HG03571 (cell line): Measurements from ENCODE around the gene TMEM255B.
"Not testable (repeated sequence)": the region's sequence is repeated elsewhere in the genome, so short reads cannot be mapped to it uniquely, and the experiment has no call there.

Experiments used
- ATAC-seq: cut with Tn5 transposase; IDR thresholded peaks from one replicate; pipeline ENCODE4 v1.9.1; 2021; ENCODE audit not compliant: unreplicated experiment

Gene TMEM255B

DNA sequence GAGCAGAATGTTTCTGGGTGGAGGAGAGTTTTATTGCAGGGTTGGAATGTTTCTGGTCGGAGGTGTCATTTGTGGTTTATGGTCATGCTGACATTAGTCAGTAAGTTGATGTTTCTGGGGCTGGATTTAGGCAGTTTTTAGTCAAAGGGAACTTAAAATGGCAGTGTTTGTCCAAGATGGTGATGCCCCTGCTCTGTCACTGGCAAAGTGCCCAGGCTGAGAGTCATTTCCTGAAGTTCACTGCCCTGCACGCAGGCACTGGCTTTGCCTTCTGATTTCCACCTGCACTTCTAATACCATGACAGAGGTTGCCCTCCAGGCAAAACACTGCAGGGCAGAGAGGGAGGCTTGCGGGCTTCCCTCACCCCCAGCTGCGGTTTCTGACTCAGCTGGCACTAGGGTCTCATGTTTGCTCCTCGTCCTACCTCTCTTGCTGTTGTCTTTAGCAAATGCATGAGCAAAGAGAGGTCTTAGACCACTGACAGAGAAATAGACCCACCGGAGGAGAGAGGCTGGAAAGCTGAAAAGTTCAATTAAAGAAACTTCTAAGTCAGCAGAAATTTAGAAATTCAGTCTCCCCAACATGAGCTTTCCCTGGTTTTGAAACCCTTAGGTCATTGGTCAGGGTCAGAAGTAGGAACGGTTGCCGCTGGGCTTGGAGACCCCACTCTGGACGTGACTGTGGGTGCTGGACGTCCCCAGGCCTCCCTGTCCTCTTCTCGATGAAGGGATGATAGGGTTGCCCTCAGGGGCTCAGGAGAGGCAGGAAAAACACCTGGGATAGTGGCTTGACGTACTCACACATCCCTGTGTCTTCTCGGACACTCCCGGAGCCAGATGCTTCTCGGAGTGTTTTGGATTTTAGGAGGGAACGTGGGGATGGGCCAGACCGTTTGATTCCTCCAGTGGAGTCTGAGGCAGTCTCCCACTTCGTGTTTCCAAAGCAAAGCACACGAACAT, 26.3 kb downstream of the TMEM255B start:
- no peak for ATAC-seq

DNA sequence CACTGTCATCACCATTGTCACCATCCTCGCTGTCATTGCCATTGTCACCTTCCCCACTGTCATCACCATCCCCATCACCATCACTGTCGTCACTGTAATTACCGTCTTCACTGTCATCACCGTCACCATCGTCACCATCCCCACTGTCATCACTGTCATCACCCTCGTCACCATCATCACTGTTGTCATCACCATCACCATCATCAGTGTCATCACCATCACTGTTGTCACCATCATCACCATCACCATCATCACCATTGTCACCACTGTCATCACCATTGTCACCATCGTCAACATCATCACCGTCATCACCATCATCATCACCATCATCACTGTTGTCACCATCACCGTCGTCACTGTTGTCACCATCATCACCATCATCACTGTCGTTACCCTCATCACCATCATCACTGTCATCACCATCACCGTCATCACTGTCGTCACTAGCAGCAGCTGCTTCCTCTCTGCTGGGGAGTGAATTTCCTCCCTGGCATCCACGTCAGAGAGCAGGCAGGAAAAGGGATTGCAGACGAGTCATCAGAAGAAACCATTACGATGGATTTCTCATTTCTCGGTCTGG, 27.3 kb downstream of the TMEM255B start:
- ATAC-seq: no peak

DNA sequence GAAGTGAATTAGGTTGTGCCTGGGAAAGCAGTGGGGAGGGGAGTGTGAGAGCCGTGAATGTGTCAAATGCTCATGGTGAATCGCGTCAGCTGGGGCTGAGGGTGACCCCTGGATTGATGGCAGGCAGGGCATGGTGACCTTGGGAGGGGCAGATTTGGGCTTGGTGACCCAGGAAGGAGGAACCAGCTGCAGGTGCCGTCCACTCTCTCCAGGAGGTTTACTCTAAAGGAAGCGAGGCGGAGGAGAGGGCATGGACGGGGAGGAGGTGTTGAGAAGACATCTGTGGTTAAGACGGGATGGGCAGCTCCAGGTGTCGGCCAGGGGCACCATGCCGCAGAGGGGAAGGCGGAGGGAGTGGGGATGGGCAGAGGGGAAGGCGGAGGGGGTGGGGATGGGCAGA, 28.7 kb downstream of the TMEM255B start:
- no peak for ATAC-seq

DNA sequence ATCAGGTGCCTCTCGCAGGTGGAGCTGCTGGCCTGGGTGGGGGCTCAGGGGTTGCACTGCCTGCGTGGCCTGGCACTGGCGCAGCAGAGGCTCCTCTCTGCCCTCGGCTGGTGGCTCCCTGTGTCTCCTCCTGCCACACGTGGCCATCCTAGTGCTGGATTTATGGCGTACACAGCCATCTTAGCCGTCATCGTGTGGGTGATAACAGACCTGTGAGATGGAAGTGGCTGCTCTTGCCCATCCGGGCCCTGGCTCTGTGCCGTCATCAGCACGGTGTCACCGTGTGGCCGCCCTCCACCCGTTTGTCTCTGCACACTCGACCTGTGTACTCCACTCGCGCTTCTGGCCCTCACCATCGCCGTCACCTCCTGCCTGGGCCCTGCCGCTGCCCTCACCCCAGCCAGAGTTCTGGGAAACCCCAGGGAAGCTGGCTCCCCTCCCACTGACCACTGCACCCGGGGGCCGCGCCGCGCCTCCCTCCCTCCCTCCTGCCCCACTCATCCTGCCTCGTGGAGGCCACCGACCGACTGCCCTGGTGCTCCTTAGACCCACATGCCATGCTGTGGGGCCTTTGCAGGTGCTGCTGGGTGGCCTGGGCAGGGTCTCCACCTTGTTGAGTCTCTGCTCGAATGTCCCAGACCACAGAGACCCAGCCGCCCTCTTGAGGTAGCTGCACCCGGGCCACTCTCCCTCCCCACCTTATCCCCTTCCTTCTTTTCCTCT, 29.5 kb downstream of the TMEM255B start:
- no peak for ATAC-seq

DNA sequence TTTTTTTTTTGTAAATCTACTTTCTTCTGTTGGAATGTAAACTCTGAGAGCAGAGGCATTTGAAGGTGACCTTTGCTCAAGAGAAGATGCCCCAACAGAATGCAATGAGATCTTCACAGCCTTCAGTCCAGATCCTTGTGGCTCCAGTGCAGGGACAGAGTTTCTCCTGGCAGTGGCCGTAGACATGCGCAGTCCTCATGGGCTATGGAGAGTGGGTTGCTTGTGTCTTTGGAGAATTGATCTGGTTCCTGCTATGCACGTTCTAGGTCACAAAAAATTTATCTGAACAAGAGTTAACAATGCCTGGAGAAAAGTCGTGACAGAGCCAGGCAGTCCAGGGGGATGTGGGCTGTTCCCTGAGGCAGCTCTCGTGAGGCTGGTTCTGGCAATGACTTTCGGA, 30.1 kb downstream of the TMEM255B start:
- ATAC-seq: no peak

DNA sequence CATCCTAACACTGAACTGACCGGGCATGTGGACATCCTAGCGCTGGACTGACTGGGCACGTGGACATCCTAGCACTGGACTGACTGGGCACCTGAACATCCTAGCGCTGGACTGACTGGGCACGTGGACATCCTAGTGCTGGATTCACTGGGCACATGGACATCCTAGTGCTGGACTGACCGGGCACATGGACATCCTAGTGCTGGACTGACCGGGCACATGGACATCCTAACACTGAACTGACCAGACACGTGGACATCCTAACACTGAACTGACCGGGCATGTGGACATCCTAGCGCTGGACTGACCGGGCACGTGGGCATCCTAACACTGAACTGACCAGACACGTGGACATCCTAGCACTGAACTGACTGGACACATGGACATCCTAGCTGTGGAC, 30.9 kb downstream of the TMEM255B start:
- ATAC-seq: not testable (repeated sequence)

DNA sequence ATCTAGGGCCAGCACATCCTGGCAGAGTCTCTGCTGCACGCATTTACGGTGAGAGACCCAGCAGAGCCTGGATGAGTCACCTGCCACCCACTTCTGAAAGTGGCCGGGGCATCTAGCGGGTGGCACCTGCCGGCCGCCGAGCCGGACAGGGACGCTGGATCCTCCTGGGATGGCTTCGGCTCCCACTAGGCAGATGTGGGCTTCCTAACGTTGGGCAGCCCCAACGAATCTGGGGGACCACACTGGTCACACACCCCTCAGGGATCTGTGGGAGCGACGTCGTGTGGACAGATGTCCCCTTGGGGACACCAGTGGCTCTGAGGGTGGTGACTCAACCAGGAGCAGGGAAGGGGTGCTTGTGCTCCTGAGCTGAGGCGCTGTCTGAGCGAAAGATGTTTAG, 32.2 kb downstream of the TMEM255B start:
- ATAC-seq: no peak

DNA sequence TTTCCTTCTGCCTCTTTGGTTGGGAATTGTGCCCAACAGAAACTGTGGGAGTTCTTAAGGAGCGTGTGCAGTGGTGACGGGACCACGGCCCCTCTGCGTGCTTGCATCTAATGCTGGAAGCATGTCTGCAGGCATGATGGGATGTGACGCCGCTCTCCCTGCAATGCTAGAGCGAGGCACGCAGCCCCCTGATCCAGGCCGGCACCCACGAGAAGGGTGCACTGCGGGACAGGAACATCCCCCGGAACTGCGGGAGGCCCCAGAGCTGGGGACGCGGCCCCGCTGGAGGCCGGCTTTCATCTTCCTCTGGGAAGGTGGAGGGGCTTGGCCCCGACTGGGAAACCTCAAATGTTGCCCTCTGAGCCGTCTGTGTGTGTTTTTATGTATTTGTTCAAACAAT, 32.7 kb downstream of the TMEM255B start:
- ATAC-seq: no peak

DNA sequence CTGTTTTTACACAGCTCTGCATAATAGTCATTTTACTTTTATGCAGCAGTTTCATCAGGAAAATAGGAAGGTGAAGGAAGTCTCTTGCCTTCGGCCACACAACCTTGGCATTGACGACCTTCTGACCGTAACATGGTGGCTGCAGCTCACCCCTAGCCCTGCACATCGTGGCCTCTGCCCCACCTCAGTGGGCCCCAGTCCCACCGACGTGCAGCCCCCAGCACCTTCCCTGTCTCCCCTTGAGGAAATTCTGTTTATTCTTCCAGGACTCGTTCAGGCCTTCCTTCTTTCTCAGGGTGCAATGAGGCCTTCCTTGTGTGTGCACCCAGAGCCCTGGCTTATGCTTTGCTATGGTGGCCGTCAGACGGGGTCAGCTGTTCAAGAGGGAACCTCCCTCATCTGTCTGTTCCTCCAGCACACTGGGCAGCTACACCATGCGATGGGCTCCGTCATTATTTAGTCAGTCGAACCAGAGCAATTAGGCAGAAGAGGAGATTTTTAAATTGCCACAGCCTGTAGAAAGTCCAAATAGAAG, 33.3 kb downstream of the TMEM255B start:
- ATAC-seq: no peak

DNA sequence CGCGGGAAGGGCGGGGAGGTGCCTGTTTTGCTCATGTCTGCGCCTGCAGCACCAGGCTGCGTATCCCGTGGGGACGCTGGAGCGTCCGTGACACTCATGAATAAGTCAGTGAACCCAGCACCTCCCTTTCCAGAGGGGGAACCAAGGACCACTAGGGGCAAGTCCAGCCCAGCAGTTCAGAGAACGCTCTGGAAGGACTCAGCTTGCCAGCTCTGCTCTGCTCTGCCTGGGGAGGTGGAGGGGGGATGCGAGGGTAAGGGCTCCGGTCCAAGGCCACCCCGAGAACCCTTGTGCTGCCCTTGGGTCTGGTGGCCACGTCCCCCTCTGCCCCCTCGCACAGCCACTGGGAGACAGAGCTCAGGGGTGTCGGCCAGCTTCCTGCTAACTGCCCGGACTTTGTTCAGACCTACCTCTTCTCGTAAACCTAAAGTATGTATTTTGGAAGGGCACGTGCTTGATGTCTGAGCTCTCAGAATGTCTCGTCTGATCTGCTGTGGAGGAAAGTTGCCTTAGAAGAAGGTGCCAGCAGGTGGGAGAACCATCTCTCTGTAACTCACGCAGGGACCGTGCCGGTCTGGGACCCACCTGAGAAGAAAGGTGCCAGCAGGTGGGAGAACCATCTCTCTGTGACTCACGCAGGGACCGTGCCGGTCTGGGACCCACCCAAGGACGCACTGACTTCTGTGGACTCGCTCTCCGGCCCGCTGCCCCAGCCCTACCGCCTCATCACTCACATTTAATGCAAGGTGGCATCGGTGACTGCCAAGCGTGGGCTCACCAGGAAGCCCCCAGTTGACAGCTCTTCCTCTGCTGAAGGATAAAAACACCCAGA, 34.1 kb downstream of the TMEM255B start:
- no peak for ATAC-seq

DNA sequence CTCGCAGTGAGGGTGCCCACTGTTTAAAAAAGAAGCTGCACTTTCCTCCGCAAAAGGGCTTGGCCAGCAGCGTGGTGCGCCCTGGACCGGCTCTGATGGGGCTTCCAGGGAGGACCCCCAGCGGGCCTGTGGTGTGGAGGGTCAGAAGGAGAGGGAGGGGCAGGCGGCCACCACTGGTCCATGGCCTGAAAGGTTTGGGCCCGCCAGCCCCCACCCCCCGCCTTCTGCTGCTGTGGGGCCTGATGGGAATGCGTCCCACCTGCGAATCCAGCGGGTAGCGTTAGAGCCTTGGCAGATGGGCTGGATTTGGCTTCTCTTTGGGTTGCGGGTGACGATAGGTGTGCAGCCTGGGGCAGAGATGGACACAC, 34.7 kb downstream of the TMEM255B start:
- ATAC-seq: no peak

DNA sequence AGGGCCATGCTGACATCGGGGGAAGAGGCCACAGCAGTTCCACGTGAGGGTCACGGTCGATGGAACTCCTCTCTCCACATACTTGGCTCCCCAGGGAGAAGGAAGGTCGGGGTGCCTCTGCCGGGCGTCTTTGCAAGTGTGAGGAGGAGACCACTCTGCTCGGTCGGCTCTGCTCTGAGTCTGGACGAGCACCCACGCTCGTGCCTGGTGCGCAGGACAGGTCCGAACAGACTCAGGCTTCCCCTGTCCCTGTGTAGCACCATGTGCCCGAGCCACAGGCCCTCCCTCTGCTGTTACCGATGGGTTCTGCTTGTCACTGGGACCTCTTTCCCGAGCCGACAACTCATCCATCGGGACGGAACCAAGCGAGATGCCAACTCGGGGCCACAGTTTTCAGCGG, 35.1 kb downstream of the TMEM255B start:
- no peak for ATAC-seq

DNA sequence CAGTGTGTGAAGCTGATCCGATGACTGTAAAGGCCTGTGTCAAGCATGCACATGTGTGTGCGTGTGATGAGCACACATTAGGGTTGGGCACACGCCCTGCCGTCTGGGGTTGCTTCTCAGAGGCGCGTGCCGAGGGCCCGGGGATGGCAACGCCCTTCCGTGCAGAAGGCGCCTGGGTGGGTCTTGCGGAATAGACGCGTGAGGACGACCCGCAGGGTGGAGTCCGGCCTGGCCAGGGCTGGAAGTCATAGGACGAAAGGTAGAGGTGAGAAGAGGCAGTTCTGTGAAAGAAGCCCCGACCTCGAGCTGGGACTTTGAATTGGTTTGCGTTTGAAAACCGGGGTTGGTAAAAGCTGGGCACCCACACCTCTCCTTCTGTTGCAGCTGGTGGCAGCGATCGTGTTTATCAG, 35.7 kb downstream of the TMEM255B start:
- ATAC-seq: no peak

DNA sequence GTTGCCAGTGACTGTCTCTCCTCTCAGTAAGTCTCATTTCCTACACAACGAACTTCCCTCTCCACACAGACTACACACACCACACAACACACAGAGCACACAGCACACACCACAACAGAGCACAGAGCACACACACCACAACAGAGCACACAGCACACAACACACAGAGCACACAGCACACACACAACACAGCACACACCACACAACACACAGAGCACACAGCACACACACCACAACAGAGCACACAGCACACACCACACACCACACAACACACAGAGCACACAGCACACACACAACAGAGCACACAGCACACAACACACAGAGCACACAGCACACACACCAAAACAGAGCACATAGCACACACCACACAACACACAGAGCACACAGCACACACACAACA, 36.3 kb downstream of the TMEM255B start:
- not testable (repeated sequence) for ATAC-seq

DNA sequence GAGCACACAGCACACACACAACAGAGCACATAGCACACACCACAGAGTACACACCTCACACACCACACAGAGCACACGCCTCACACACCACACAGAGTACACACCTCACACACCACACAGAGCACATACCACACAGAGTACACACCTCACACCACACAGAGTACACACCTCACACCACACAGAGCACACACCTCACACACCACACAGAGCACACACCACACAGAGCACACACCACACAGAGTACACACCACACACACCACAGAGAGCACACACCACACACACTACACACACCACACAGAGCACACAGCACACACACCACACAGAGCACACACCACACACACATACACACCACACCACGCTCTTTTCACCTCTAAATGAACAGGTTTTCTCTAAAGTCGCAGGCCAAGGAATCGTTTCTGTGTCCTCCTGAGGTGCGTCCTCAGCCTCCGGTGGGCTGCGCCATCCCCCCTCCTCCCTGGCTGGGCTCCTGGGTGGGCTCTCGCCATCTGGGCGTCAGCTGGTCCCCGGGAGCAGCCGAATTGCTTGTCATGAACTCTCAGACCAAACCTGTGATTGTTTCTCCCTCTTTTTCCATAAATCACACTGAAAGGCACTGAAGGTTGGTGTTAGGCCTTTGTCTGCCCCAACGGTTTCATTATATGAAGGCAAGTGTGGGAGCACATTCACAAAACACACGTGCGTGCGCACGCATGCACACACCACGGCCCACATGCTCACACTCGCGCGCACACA, 37.4 kb downstream of the TMEM255B start:
- ATAC-seq: no peak

DNA sequence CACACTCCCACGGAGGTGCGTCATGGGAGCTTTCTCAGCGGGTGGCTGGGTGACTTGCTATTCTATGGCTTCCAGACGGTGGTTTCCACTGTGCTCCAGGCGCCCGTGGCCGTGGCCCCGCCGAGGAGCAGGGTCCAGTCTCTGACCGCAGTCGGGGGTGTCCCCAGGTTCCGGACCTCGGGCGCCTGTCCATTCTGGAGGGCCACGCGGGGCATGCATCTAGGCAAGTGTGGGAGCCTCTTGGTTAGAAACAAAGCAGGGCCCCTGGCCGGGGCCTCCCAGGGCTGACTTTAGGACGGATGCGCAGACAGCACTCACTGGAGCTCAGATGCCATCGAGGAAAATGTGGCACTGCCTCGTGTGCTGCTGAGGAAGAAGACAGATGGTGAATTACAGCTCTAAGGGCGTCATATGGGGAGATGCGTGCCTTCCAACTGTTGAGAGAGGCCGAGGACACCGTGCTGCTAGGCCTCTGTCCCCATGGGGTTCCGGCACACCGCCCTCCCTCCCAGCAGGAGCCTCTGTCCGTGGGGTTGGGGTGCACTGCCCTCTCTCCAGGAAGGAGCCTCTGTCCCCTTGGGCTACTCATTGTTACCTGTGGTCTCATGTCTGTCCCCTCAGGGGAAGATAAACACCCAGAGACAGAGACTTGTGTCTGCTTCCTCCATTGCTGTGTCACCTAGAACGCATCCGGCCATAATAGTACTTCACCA, 38.1 kb downstream of the TMEM255B start:
- no peak for ATAC-seq

DNA sequence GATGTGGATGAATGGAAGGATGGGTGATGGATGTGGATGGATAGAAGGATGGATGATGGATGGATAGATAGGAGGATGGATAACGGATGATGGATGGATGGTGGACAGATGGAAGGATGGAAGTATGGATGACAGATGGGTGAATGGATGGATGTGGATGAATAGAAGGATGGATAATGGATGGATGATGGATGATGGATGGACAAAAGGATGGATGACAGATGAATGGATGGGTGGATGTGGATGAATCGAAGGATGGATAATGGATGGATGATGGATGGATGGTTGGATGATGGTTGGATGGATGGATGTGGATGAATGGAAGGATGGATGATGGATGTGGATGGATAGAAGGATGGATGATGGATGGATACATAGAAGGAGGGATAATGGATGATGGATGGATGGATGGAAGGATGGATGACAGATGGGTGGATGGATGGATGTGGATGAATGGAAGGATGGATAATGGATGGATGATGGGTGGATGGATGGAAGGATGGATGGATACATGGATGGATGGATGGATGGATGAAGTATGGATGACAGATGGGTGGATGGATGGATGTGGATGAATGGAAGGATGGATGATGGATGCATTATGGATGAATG, 39.3 kb downstream of the TMEM255B start:
- no peak for ATAC-seq

DNA sequence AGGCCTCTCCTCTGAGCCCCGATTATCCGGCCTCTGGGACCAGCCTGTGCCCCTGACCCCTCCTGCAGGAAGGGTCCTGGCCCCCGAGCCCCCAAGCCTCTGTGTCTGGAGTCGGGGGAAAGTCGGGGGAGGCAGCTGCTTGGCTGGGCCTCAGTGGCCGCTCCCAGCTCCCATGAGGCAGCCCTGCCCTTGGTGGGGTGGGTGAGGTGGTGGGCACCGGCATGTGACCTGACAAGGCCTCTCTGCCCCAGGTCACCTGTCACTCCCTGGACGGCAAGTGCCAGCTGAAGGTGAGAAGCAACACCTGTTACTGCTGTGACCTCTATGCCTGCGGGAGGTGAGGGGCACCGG, 41.5 kb downstream of the TMEM255B start:
- ATAC-seq: no peak

DNA sequence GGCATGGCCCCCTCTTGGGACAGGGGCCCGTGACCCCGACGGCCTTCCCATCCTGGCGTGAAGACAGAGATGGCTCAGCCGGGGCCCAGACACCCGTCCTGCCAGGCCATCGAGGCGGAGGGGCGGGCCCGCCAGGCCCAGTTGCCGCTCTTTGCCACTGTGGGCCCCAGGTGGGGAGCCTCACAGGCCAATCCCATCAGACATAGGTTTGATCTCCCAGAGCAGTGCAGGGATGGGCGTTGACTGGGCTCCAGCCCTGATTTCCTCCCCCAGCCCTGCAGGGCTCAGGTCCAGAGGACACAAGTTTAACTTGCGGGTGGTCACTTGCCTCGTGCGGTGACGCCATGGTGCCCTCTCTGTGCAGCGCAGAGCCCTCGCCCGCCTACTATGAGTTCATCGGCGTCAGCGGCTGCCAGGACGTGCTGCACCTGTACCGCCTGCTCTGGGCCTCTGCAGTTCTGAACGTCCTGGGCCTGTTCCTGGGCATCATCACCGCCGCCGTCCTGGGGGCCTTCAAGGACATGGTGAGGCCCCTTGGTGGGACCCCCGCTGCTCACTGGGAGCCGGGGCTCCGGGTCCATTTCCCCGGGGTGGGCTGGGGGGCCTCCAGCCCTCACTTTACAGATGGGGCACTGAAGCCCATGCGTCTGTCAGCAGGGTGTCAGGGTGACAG, 42.4 kb downstream of the TMEM255B start:
- ATAC-seq: no peak
